K562 (cell line): ENCODE measurements around the gene MRPL22. TPM values are rescaled to one million over a fixed set of nuclear protein-coding genes. Genes with fewer than 3 reads are reported as not detected.

Experiments
- DEAF1 ChIP-seq: fragments of 450-650 bp; formaldehyde crosslinking; IDR thresholded peaks from 2 replicates; pipeline ENCODE4 v1.4.0; 2020; ENCODE audit warnings: mild to moderate bottlenecking, moderate library complexity
- FOXM1 ChIP-seq, 2 experiments: fragments of 450-650 bp in 1 of 2; sonication (generic) in 1 of 2; formaldehyde crosslinking in 1 of 2; IDR thresholded peaks; 2 replicates each; pipeline versions ENCODE4 v1.6.1 to v1.9.0; 2017 to 2022; ENCODE audit warnings: low read depth in 2 of 2, mild to moderate bottlenecking in 2 of 2, missing genetic modification reagents in 1 of 2, moderate library complexity in 1 of 2
- GATA2 ChIP-seq: sonication (generic); formaldehyde crosslinking; IDR thresholded peaks from 2 replicates; pipeline ENCODE4 v1.4.0; 2020; ENCODE audit warnings: mild to moderate bottlenecking, missing genetic modification reagents
- KLF13 ChIP-seq: fragments of 450-650 bp; IDR thresholded peaks from 2 replicates; pipeline ENCODE4 v1.6.1; 2016; ENCODE audit warnings: missing genetic modification characterization, low read depth, mild to moderate bottlenecking, missing compliant biosample characterization, moderate library complexity, borderline replicate concordance
- PHB2 ChIP-seq: fragments of 450-650 bp; IDR thresholded peaks from 2 replicates; pipeline ENCODE4 v1.6.1; 2017; ENCODE audit warnings: low read depth
- PML ChIP-seq: IDR thresholded peaks from 2 replicates; pipeline ENCODE4 v1.6.1; 2012; ENCODE audit warnings: low read length, inconsistent platforms
- SETDB1 ChIP-seq: IDR thresholded peaks from one replicate; pipeline ENCODE4 v1.6.1; 2012; ENCODE audit warnings: low read length, control low read depth, inconsistent platforms
- SOX6 ChIP-seq: fragments of 450-650 bp; IDR thresholded peaks from 2 replicates; pipeline ENCODE4 v1.6.1; 2014; ENCODE audit warnings: mild to moderate bottlenecking
- ZNF146 ChIP-seq: IDR thresholded peaks from one replicate; pipeline ENCODE4 v1.6.1; 2018; ENCODE audit warnings: missing compliant biosample characterization; ENCODE audit not compliant: unreplicated experiment
- ZNF197 ChIP-seq: fragments of 200-800 bp; sonication (Bioruptor generic); IDR thresholded peaks from 2 replicates; pipeline ENCODE4 v1.6.1; 2016; ENCODE audit warnings: low read depth, missing genetic modification characterization, missing compliant biosample characterization
- ZNF324 ChIP-seq: fragments of 250-450 bp; sonication (Bioruptor Pico); IDR thresholded peaks from 2 replicates; pipeline ENCODE4 v1.4.0; 2020; ENCODE audit warnings: mild to moderate bottlenecking
- ZNF347 ChIP-seq: fragments of 450-650 bp; formaldehyde crosslinking; IDR thresholded peaks from 2 replicates; pipeline ENCODE4 v1.4.0; 2020; ENCODE audit warnings: low read depth, mild to moderate bottlenecking, moderate library complexity
- ZNF436 ChIP-seq: fragments of 250-450, 450-650 bp; sonication (Bioruptor Pico); formaldehyde crosslinking; IDR thresholded peaks from 2 replicates; pipeline ENCODE4 v1.7.0; 2020; ENCODE audit warnings: mild to moderate bottlenecking
- ZNF79 ChIP-seq: fragments of 250-450 bp; sonication (Bioruptor Pico); IDR thresholded peaks from 2 replicates; pipeline ENCODE4 v1.4.0; 2020; ENCODE audit warnings: low read depth, mild to moderate bottlenecking, moderate library complexity
- polyA plus RNA-seq, 8 experiments: library from polyadenylated mRNA; depleted of rRNA in 4 of 8; stranded (reverse) in 5 of 8; unstranded in 3 of 8; fragments of >200 nt; fragmentation: Nextera tagmentation in 2 of 8; fragmentation: Illumina TruSeq in 1 of 8; extraction: Ambion mirVana in 2 of 8; extraction: Trizol in 1 of 8; gene quantifications; 2 replicates each; pipeline versions ENCODE4 v1.2.1 to v1.2.3, GENCODE V29; 2011 to 2014; ENCODE audit warnings: inconsistent platforms in 1 of 8, missing spikeins in 1 of 8
- total RNA-seq, 7 experiments: library from RNA; depleted of rRNA in 6 of 7; stranded (reverse); fragments of >200 nt in 6 of 7; fragmentation: Illumina TruSeq in 2 of 7; extraction: Trizol in 2 of 7; gene quantifications; 2 replicates each; pipeline versions ENCODE4 v1.2.1 to v1.2.3, GENCODE V29; 2011 to 2021; ENCODE audit warnings: low replicate concordance in 1 of 7
- TF ChIP-seq, protein P1 (sequence below): fragments of 450-650 bp; IDR thresholded peaks from 2 replicates; pipeline ENCODE4 v1.6.1; 2016; ENCODE audit warnings: antibody characterized with exemption
- TF ChIP-seq, protein P2 (sequence below), 2 experiments: fragments of 450-650 bp in 1 of 2; sonication (generic) in 1 of 2; formaldehyde crosslinking in 1 of 2; IDR thresholded peaks in 1 of 2; conservative IDR thresholded peaks in 1 of 2; 2 replicates each; pipeline versions ENCODE4 v1.6.1 to v1.8.1; 2016 to 2023; ENCODE audit warnings: mild to moderate bottlenecking in 2 of 2, moderate library complexity in 2 of 2, inconsistent platforms in 1 of 2, missing genetic modification reagents in 1 of 2
- TF ChIP-seq, protein P3 (sequence below), 2 experiments: IDR thresholded peaks; 2 replicates each; pipeline ENCODE4 v1.6.1; 2011; ENCODE audit warnings: borderline replicate concordance in 1 of 2, control low read depth in 1 of 2, low read depth in 1 of 2, low read length in 1 of 2, mild to moderate bottlenecking in 1 of 2, mixed read lengths in 1 of 2, moderate library complexity in 1 of 2; ENCODE audit not compliant: insufficient read depth in 1 of 2, insufficient read length in 1 of 2, poor library complexity in 1 of 2, severe bottlenecking in 1 of 2; ENCODE audit errors: extremely low read depth in 1 of 2

The MRPL22 gene
- total and polyA plus RNA-seq, 9 of the 15 experiments (the other 6 are each of a cell fraction or from before 2014, with no cell fraction given): 41.1 to 424 (median 102) TPM

GRCh38 chr5:154940772-154941620 is at the start of gene MRPL22 (continued):
- no peak for TF ChIP-seq ZNF197
- peak; percentile 45 for TF ChIP-seq GATA2 (CRISPR knock-in tag)
- TF ChIP-seq, protein P1, sequence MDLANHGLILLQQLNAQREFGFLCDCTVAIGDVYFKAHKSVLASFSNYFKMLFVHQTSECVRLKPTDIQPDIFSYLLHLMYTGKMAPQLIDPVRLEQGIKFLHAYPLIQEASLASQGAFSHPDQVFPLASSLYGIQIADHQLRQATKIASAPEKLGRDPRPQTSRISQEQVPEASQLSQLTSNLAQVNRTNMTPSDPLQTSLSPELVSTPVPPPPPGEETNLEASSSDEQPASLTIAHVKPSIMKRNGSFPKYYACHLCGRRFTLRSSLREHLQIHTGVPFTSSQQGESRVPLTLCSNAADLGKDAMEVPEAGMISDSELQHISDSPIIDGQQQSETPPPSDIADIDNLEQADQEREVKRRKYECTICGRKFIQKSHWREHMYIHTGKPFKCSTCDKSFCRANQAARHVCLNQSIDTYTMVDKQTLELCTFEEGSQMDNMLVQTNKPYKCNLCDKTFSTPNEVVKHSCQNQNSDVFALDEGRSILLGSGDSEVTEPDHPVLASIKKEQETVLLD: peak; percentile 88
- peak; percentile 60 for TF ChIP-seq SETDB1
- TF ChIP-seq SOX6: no peak
- TF ChIP-seq PML: 0 out of 2 replicates have a peak, but pooled peaks have one; percentile 81
- peak; percentile 17; the same call in 1 of the 2 replicates for TF ChIP-seq PHB2
- TF ChIP-seq, protein P2, sequence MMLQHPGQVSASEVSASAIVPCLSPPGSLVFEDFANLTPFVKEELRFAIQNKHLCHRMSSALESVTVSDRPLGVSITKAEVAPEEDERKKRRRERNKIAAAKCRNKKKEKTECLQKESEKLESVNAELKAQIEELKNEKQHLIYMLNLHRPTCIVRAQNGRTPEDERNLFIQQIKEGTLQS (IDR thresholded peaks at IDR 0.05): no peak
- TF ChIP-seq, protein P2 (CRISPR knock-in tag; conservative IDR thresholded peaks at IDR 0.05): 0 out of 2 replicates have a peak, but pooled peaks have one; percentile 23
- TF ChIP-seq ZNF324 (CRISPR knock-in tag): no peak
- TF ChIP-seq ZNF436 (CRISPR knock-in tag): no peak
- TF ChIP-seq ZNF79 (CRISPR knock-in tag): no peak
- TF ChIP-seq, protein P3, sequence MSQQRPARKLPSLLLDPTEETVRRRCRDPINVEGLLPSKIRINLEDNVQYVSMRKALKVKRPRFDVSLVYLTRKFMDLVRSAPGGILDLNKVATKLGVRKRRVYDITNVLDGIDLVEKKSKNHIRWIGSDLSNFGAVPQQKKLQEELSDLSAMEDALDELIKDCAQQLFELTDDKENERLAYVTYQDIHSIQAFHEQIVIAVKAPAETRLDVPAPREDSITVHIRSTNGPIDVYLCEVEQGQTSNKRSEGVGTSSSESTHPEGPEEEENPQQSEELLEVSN (IDR thresholded peaks at IDR 0.05; ENCODE audit: borderline replicate concordance in 1 of 2, extremely low read depth in 1 of 2, insufficient read depth in 1 of 2, insufficient read length in 1 of 2, low read depth in 1 of 2, low read length in 1 of 2, poor library complexity in 1 of 2, severe bottlenecking in 1 of 2): peak; percentile 48 to 80
- TF ChIP-seq KLF13 (tag): no peak
- TF ChIP-seq FOXM1 (IDR thresholded peaks at IDR 0.05; ENCODE audit: low read depth): no peak
- no peak for TF ChIP-seq FOXM1 (CRISPR knock-in tag; IDR thresholded peaks at IDR 0.05; ENCODE audit: low read depth)
- no peak for TF ChIP-seq ZNF347 (CRISPR knock-in tag)
- no peak for TF ChIP-seq DEAF1 (CRISPR knock-in tag)
- TF ChIP-seq ZNF146 (CRISPR knock-in tag): no peak
